ENCODE measurements around the gene ELAPOR2. TPM values are rescaled to one million over a fixed set of nuclear protein-coding genes. Genes with fewer than 3 reads are reported as not detected.
A peak's percentile ranks its signal among the peaks of the same experiment; 100 is the strongest.
"Not testable (repeated sequence)": the region's sequence is repeated elsewhere in the genome, so short reads cannot be mapped to it uniquely, and the experiment has no call there.

ELAPOR2 gene, protein sequence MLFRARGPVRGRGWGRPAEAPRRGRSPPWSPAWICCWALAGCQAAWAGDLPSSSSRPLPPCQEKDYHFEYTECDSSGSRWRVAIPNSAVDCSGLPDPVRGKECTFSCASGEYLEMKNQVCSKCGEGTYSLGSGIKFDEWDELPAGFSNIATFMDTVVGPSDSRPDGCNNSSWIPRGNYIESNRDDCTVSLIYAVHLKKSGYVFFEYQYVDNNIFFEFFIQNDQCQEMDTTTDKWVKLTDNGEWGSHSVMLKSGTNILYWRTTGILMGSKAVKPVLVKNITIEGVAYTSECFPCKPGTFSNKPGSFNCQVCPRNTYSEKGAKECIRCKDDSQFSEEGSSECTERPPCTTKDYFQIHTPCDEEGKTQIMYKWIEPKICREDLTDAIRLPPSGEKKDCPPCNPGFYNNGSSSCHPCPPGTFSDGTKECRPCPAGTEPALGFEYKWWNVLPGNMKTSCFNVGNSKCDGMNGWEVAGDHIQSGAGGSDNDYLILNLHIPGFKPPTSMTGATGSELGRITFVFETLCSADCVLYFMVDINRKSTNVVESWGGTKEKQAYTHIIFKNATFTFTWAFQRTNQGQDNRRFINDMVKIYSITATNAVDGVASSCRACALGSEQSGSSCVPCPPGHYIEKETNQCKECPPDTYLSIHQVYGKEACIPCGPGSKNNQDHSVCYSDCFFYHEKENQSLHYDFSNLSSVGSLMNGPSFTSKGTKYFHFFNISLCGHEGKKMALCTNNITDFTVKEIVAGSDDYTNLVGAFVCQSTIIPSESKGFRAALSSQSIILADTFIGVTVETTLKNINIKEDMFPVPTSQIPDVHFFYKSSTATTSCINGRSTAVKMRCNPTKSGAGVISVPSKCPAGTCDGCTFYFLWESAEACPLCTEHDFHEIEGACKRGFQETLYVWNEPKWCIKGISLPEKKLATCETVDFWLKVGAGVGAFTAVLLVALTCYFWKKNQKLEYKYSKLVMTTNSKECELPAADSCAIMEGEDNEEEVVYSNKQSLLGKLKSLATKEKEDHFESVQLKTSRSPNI
- total RNA-seq: 3.6 TPM
- long read RNA-seq, full-length matches to known transcripts: 4 of 8 reads
- long read RNA-seq, partial matches to known transcripts: 2 of 8 reads
- long read RNA-seq, other reads (novel, unspliced or antisense): 2 of 8 reads

GRCh38 chr7:87059525-87060287 lies at the start of gene ELAPOR2:
Gene ELAPOR2 (minus strand): TSS chr7:87059654. CDS start chr7:87059513, 141 bp downstream.
- peak; percentile 85 for DNase-seq
- ATAC-seq (ENCODE audit: poor library complexity): peak; percentile 99
- intact Hi-C loops (cut with DNase I): loop anchor here (10.0 kb wide), 1 partner anchor 125 kb away; no protein-coding TSS in a partner anchor

DNA sequence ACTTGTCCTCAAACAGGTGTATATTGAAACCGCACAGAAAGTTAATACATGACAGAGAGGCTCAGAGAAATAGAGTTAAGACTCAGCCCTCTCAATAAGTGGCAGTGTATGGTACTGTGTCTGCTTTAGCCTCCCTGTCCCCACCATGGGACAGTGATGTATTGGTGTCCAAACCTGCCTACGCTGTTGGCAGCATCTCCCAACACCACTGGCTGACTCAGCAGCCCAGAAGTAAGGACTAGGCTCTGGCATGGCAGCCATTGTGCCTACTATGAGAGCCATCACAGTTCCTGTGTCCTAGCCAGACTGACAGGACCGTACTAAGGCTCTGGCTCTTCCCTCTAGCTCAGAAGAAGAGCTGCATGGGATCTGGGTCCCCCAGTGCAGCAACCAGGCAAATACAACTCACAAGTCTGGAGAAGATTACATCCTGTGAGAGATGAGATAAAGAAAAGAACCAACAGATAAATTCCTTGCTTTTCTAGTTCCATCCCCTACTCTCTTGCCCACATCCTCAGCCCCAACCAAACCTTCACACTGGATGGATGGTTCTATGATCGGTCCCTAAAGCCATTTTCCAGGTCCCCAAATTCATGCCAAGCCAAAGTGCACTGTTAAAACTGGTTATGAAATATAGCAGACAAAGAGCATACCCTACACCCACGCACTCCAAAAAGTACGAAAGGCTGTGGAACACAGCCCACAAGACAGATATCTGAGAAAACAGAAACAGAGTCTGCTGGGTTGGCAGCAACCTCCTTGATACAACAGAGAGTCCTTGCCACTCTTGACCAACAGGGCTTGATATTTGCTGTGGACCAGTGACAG lies 48.7 kb upstream of the ELAPOR2 start:
- ATAC-seq (ENCODE audit: poor library complexity) (no peak), DNase-seq (no peak)
- intact Hi-C loops (cut with DNase I): no loop called here

GRCh38 chr7:87106974-87107612 lies 47.6 kb upstream of the ELAPOR2 start:
- intact Hi-C loops (cut with DNase I): no loop called here
- ATAC-seq (ENCODE audit: poor library complexity) (no peak), DNase-seq (no peak)

GRCh38 chr7:87105401-87105800 lies 45.9 kb upstream of the ELAPOR2 start:
- intact Hi-C loops (cut with DNase I): no loop called here
- ATAC-seq (ENCODE audit: poor library complexity): no peak
- no peak for DNase-seq

- ATAC-seq (ENCODE audit: poor library complexity): no peak
- no peak for DNase-seq
- intact Hi-C loops (cut with DNase I): no loop called here
Measured at GRCh38 chr7:87100326-87100725, 40.9 kb upstream of the ELAPOR2 start.

GRCh38 chr7:87097375-87097774 lies 37.9 kb upstream of the ELAPOR2 start:
- ATAC-seq (ENCODE audit: poor library complexity); DNase-seq; intact Hi-C loops (cut with DNase I): not testable (repeated sequence)

- ATAC-seq (ENCODE audit: poor library complexity): no peak
- intact Hi-C loops (cut with DNase I): no loop called here
- no peak for DNase-seq
Measured at GRCh38 chr7:87094322-87094721, 34.9 kb upstream of the ELAPOR2 start.

DNA sequence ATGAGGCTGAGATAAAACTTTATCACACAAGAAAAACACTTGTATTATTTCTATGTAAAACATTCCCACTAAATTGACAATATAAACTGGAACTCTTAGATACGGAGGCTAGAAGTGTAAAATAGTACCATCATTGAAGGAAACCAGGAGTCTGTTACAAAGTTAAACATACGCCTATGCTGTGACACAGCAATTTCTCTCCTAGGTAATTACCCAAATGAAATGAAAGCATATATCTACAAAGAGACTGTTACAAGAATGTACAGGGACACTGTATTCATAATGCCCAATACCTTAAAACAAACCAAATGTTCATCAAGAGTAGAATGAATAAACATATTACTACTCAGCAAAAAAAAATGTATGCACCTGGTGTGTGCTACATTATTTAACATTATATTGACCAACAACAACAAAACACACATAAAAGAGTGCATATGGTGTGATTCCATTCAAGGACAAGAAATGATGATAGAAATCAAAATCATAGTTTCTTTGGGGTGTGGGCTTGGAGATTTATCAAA lies 33.2 kb upstream of the ELAPOR2 start:
- intact Hi-C loops (cut with DNase I): no loop called here
- DNase-seq (no peak), ATAC-seq (ENCODE audit: poor library complexity) (no peak)

DNA sequence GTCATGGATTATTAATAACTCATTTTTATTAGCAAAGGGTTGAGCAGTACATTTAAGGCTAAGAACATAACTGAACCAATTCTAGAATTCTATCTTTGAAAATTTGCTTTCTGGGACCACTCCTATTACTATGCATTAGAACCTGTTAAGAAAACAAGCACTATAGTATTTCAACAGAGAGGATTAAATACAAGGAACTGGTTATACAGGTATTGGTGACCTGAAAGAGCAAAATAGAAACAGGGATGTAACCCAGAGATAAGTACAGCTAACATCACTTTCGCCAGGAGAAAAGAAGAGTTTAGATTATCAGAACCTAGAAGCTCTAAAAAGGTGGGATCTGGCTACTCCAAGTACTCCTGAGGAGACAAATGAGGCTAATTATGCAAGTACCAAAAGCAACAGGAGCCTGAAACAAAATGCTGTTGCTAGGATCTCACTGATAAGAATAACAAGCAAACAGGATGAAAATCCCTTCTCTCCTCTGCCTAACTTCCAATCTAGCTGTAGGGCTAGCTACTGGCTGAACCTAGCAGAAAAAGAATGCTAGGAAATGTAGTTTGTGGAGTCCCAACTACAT lies 32.1 kb upstream of the ELAPOR2 start:
- no peak for ATAC-seq (ENCODE audit: poor library complexity)
- no peak for DNase-seq
- intact Hi-C loops (cut with DNase I): no loop called here

- intact Hi-C loops (cut with DNase I): no loop called here
- no peak for ATAC-seq (ENCODE audit: poor library complexity)
- DNase-seq: no peak
Measured at GRCh38 chr7:87083865-87084519, 24.5 kb upstream of the ELAPOR2 start.

- ATAC-seq (ENCODE audit: poor library complexity) (no peak), DNase-seq (no peak)
- intact Hi-C loops (cut with DNase I): no loop called here
Measured at GRCh38 chr7:87082675-87083074, 23.2 kb upstream of the ELAPOR2 start.

- ATAC-seq (ENCODE audit: poor library complexity) (no peak), DNase-seq (no peak)
- intact Hi-C loops (cut with DNase I): no loop called here
Measured at GRCh38 chr7:87075671-87076404, 16.4 kb upstream of the ELAPOR2 start.

DNA sequence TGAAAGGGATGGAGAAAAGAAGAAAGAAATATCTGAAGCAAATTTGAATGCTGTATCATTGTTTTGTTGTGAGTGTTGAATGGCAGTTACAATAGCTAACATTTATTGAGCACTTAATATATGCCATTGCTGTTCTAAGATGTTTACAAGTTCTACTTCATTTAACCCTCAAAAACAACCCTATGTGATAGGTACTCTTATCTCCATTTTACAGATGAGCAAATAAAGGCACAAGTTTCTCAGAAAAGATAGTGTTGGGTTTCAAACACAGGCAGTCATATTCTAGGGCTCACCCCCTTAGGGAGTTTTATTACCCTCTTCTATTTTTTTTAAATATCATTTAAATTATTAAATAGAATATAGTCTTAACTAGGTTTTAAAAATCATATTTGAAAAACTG lies 8.3 kb upstream of the ELAPOR2 start:
- intact Hi-C loops (cut with DNase I): no loop called here
- no peak for ATAC-seq (ENCODE audit: poor library complexity)
- no peak for DNase-seq

GRCh38 chr7:87060288-87060537 lies 759 bp upstream of the ELAPOR2 start:
- intact Hi-C loops (cut with DNase I): no loop called here
- DNase-seq (no peak), ATAC-seq (ENCODE audit: poor library complexity) (no peak)

GRCh38 chr7:87058744-87059524 lies 520 bp downstream of the ELAPOR2 start:
- ATAC-seq (ENCODE audit: poor library complexity): no peak
- intact Hi-C loops (cut with DNase I): loop anchor here (10.0 kb wide), 1 partner anchor 124 kb away; no protein-coding TSS in a partner anchor
- DNase-seq: no peak

Measured in Right ventricle myocardium superior (tissue), 1 donor.